Ascending aorta (tissue), 2 donors: ENCODE measurements around the gene CNPY1. TPM values are rescaled to one million over a fixed set of nuclear protein-coding genes. Genes with fewer than 3 reads are reported as not detected.

ENCODE experiments used
- DNase-seq, 2 donors: peaks; one replicate each; pipeline ENCODE4 v3.0.0-alpha.2; 2019; ENCODE audit warnings: low spot score in 2 of 2
- H3K27ac ChIP-seq, 2 donors: fragments of 200-600 bp; sonication (generic); one replicate each; pipeline ENCODE4 v1.5.1; 2016 to 2017; ENCODE audit warnings: mild to moderate bottlenecking in 1 of 2
- H3K27me3 ChIP-seq: fragments of 200-600 bp; sonication (generic); one replicate; pipeline ENCODE4 v1.5.1; 2017
- H3K36me3 ChIP-seq, 2 donors: fragments of 200-600 bp; sonication (generic); one replicate each; pipeline ENCODE4 v1.5.1; 2016
- H3K4me1 ChIP-seq, 2 donors: fragments of 200-600 bp; sonication (generic); one replicate each; pipeline ENCODE4 v1.5.1; 2016 to 2017; ENCODE audit warnings: mild to moderate bottlenecking in 1 of 2
- H3K4me3 ChIP-seq, 2 donors: fragments of 200-600 bp; sonication (generic); one replicate each; pipeline ENCODE4 v1.5.1; 2016 to 2017; ENCODE audit warnings: mild to moderate bottlenecking in 1 of 2
- H3K9me3 ChIP-seq, 2 donors: fragments of 200-600 bp; sonication (generic); one replicate each; pipeline ENCODE4 v1.5.1; 2016
- intact Hi-C: fragments of 100-400 bp; cut with DNase I; formaldehyde crosslinking; loops from one replicate; pipeline ENCODE4 v1.15.1; 2023
- total RNA-seq: library from RNA; depleted of rRNA; stranded (reverse); fragments of >200 nt; gene quantifications from one replicate; pipeline ENCODE4 v1.1.0, GENCODE V29; 2016
- TF ChIP-seq, protein P1 (sequence below), 3 experiments: fragments of 200-600 bp in 2 of 3; fragments of 450-650 bp in 1 of 3; sonication (generic) in 2 of 3; IDR thresholded peaks; one replicate each; pipeline ENCODE4 v1.5.1; 2016 to 2019; ENCODE audit warnings: antibody characterized with exemption in 3 of 3, mild to moderate bottlenecking in 1 of 3, moderate library complexity in 1 of 3

CNPY1 gene
- total RNA-seq, 1 donor from 2014 or later, result not detected

DNA sequence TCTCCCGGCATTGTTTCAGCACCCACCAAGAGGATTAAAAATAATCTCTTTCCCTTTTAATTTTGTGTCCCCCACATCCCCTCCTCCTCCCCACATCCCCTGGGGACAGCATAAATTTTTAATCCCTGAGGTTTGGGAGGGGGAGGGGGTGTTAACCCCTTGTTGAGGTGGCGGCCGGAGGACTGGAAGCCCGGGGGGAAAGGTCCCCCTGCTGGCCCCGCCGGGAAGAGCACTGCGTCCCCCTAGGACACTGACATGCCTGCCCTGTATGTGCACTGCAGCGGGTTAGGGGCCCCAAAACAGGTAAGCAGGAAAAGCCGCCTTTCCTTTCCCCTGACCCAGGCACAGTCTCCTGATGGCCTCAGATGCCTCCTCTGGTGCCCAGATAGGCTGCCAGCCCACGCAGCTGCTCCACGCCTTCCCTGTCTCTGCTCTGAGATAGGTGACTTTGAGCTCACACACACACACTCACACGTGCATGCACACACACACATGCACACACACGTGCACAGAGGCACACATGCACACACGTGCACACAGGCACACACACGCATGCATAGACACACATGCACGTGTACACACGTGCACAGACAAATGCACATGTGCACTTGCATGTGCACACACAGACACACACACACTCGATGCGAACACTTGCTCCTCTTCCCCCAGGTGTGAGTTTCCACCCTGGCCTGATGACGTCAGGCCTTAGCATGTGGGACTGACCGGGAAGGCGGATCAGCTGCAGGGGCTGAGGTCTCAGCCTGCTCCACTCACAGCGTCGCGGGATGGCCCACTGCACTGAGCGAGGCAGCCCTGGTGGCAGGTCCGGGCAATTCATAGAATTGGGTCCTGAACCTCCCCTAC, 12.3 kb downstream of the CNPY1 start:
- TF ChIP-seq, protein P1, sequence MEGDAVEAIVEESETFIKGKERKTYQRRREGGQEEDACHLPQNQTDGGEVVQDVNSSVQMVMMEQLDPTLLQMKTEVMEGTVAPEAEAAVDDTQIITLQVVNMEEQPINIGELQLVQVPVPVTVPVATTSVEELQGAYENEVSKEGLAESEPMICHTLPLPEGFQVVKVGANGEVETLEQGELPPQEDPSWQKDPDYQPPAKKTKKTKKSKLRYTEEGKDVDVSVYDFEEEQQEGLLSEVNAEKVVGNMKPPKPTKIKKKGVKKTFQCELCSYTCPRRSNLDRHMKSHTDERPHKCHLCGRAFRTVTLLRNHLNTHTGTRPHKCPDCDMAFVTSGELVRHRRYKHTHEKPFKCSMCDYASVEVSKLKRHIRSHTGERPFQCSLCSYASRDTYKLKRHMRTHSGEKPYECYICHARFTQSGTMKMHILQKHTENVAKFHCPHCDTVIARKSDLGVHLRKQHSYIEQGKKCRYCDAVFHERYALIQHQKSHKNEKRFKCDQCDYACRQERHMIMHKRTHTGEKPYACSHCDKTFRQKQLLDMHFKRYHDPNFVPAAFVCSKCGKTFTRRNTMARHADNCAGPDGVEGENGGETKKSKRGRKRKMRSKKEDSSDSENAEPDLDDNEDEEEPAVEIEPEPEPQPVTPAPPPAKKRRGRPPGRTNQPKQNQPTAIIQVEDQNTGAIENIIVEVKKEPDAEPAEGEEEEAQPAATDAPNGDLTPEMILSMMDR (IDR thresholded peaks at IDR 0.05), result peak in 1 of 3 experiments; percentile 14
- peaks cover 10% of the 10 kb centered on the region for H3K27me3 ChIP-seq
- H3K36me3 ChIP-seq, result no peaks in the 10 kb centered on the region
- no peak for DNase-seq
- H3K4me3 ChIP-seq, result no peak overlapping the region
- no peak overlapping the region for H3K27ac ChIP-seq
- intact Hi-C loops, result no loop called here
- peaks cover 0 to 3% of the 10 kb centered on the region in 2 donors for H3K4me1 ChIP-seq
- H3K9me3 ChIP-seq, result no peaks in the 10 kb centered on the region

DNA sequence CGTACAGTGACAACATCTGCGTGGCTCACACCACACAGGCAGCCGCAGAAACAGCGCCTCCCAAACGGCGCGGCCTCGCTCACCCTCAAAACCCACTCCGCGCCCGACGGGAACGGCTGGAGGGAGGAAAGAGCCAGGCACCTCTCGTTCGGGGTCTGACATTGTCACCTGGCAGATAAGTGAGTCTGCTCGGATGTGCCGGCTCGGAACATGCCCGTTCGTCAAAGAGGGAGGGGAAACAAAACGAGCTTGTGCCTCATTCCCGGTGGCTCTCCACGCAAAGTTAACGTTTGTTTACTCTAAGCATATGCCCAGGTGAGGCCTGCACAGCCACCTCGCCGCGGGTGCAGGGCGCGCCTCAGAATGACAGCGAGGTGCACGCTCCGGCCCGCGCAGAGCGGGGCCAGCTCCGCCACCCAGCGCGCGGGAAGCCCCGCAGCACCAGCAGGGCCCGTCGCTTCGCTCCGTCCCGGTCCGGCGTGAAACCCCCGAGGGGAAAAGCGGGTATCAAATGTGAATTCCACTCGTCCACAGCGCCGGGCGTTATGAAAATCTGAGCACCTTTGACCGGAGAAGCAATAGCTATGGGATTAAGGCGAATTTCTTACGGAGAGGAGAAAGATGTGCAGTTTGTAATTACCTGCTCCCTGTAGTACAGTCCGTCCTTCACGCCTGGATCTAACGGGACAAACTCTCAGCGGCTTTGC, 13.1 kb downstream of the CNPY1 start:
- no peaks in the 10 kb centered on the region for H3K36me3 ChIP-seq
- intact Hi-C loops, result no loop called here
- H3K27me3 ChIP-seq, result peaks cover 10% of the 10 kb centered on the region

DNA sequence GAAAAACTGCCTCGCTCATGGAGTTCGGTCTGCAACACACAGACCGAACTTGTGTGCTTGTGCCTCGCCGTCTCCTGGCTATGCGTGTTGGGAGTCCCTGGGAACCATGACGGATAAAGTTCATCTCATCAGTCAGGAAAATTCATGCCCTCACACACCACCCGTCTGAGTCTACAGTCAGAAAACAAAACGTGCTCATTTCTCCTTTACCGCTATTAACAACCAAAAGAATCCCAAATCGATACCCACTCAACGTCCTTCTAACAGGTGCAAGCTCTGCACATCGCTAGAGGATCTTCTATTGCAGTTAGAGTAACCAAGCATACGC, 13.6 kb downstream of the CNPY1 start:
- Histone ChIP-seq H3K36me3 (no peaks in the 10 kb centered on the region), H3K4me3 (no peak overlapping the region), H3K4me1 (peaks cover 0 to 3% of the 10 kb centered on the region in 2 donors), H3K9me3 (no peaks in the 10 kb centered on the region), H3K27me3 (peaks cover 10% of the 10 kb centered on the region), H3K27ac (no peak overlapping the region)
- TF ChIP-seq, protein P1 (IDR thresholded peaks at IDR 0.05), result no peak
- peak in 1 of 2 donors; percentile 9 for DNase-seq
- intact Hi-C loops, result no loop called here

More for the DNA sequence above, 13.1 kb downstream of the CNPY1 start:
- TF ChIP-seq, protein P1 (IDR thresholded peaks at IDR 0.05), result no peak
- Histone ChIP-seq H3K4me3 (peak overlapping the region in 1 of 2 donors; percentile 41), H3K27ac (no peak overlapping the region), H3K4me1 (peaks cover 0 to 3% of the 10 kb centered on the region in 2 donors), H3K9me3 (no peaks in the 10 kb centered on the region)
- DNase-seq, result peak in 1 of 2 donors; percentile 39

DNA sequence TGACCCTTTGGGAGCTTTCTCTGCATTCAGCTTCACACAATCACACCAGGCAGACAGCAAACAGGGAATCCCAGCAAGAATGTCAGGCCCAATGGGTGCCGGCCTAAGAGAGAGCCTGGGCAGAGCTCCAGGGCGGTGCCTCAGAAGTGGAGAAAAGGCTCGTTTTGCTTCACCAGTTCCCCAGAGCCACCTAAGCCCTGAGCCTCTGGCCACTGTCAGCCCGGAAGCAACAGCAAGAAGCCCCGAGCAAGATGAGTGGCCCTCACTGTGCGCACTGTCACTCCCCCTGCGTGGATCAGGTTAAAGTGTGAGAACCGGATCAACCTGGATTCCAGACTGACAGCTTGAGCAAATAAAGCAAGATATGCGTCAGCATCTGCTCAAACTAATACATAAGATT, 14.7 kb downstream of the CNPY1 start:
- no peak overlapping the region for H3K4me3 ChIP-seq
- H3K4me1 ChIP-seq, result peaks cover 0 to 3% of the 10 kb centered on the region in 2 donors
- no peaks in the 10 kb centered on the region for H3K36me3 ChIP-seq
- no peak overlapping the region for H3K27ac ChIP-seq
- intact Hi-C loops, result no loop called here
- DNase-seq, result peak in 1 of 2 donors; percentile 50
- TF ChIP-seq, protein P1 (IDR thresholded peaks at IDR 0.05), result no peak
- peaks cover 10% of the 10 kb centered on the region for H3K27me3 ChIP-seq
- no peaks in the 10 kb centered on the region for H3K9me3 ChIP-seq

DNA sequence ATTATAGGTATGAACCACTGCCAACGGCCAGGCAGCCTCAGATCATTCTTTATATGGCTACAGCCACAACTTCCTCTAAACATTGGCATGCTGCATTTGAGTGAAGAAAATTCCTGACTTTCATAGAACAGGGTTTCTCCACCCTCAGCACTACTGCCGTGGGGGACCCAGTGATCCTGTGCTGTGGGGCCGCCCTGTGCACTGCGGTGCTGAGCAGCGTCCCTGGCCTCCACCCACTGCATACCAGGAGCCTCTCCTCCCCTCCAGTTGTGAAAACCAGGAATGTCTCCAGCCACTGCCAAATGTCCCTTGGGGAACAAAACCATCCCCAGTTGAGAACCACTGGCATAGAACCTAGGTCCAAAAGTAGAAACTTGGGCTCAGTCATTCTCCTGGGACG, 15.8 kb downstream of the CNPY1 start:
- peak in 1 of 2 donors; percentile 37 for DNase-seq
- no peaks in the 10 kb centered on the region for H3K36me3 ChIP-seq
- no peaks in the 10 kb centered on the region for H3K9me3 ChIP-seq
- no peak overlapping the region for H3K27ac ChIP-seq
- peaks cover 10% of the 10 kb centered on the region for H3K27me3 ChIP-seq
- TF ChIP-seq, protein P1 (IDR thresholded peaks at IDR 0.05), result no peak
- H3K4me3 ChIP-seq, result no peak overlapping the region
- H3K4me1 ChIP-seq, result peaks cover 0 to 3% of the 10 kb centered on the region in 2 donors
- intact Hi-C loops, result no loop called here
